Caco-2 (cell line): ENCODE results near the gene SUN1. TPM values are rescaled to one million over a fixed set of nuclear protein-coding genes. Genes with fewer than 3 reads are reported as not detected.

Source experiments
- BruUV-seq: library from RNA; stranded (reverse); fragments of 400-500 nt; replicated peaks from 2 replicates; lab custom pipeline; 2021; lab: Mats Ljungman, UMichigan
- CTCF ChIA-PET: fragments of 300-600 bp; sonication (Branson Sonifier 250); formaldehyde crosslinking; loops from one replicate; lab custom pipeline; 2022; ENCODE audit warnings: antibody characterized with exemption; lab: Charles Lee
- POLR2A ChIA-PET: fragments of 300-600 bp; sonication (Branson Sonifier 250); formaldehyde crosslinking; loops from one replicate; lab custom pipeline; 2022; ENCODE audit warnings: antibody characterized with exemption; lab: Charles Lee
- DNase-seq, 2 experiments: peaks; one replicate each; pipeline versions ENCODE4 v3.0.0 to v3.0.0-alpha.2; 2020 to 2022
- H3K27me3 ChIP-seq: replicated peaks from 2 replicates; pipeline ENCODE4 v1.6.0; 2011; ENCODE audit warnings: low read length; ENCODE audit not compliant: control insufficient read depth, insufficient read depth
- H3K36me3 ChIP-seq: 2 replicates; pipeline ENCODE4 v1.5.1; 2011; ENCODE audit warnings: low read length; ENCODE audit not compliant: control insufficient read depth, insufficient read depth
- H3K4me1 ChIP-seq: fragments of 250-450 bp; sonication (Bioruptor Pico); 2 replicates; pipeline ENCODE4 v1.5.1; 2020; ENCODE audit warnings: mild to moderate bottlenecking
- H3K4me3 ChIP-seq: 2 replicates; pipeline ENCODE4 v1.5.1; 2011; ENCODE audit warnings: low read depth, mild to moderate bottlenecking, control low read depth, low read length
- H3K9me3 ChIP-seq: fragments of 250-450 bp; sonication (Bioruptor Pico); 2 replicates; pipeline ENCODE4 v1.5.1; 2020; ENCODE audit warnings: mild to moderate bottlenecking, moderate library complexity
- H3K27ac Mint-ChIP-seq: one replicate; pipeline ENCODE4 v1.8.0; 2022; ENCODE audit warnings: mixed read lengths; ENCODE audit not compliant: unreplicated experiment
- H3K27me3 Mint-ChIP-seq: one replicate; pipeline ENCODE4 v1.8.0; 2022; ENCODE audit warnings: mixed read lengths; ENCODE audit not compliant: insufficient read depth, unreplicated experiment
- H3K36me3 Mint-ChIP-seq: one replicate; pipeline ENCODE4 v1.8.0; 2022; ENCODE audit warnings: mild to moderate bottlenecking, mixed read lengths; ENCODE audit not compliant: insufficient read depth, unreplicated experiment
- H3K4me1 Mint-ChIP-seq: one replicate; pipeline ENCODE4 v1.8.0; 2022; ENCODE audit warnings: low read depth, mixed read lengths; ENCODE audit not compliant: unreplicated experiment
- H3K4me3 Mint-ChIP-seq: one replicate; pipeline ENCODE4 v1.8.0; 2022; ENCODE audit warnings: mild to moderate bottlenecking, moderate library complexity, mixed read lengths; ENCODE audit not compliant: unreplicated experiment
- H3K9me3 Mint-ChIP-seq: one replicate; pipeline ENCODE4 v1.8.0; 2022; ENCODE audit warnings: mixed read lengths; ENCODE audit not compliant: unreplicated experiment
- CTCF ChIP-seq, 2 experiments: fragments of 200-600 bp in 1 of 2; IDR thresholded peaks; 1 replicate in 1 of 2; 2 replicates in 1 of 2; pipeline versions ENCODE4 v1.5.1 to v1.8.0; 2011 to 2022; ENCODE audit warnings: antibody characterized with exemption in 1 of 2, control low read depth in 1 of 2, inconsistent platforms in 1 of 2, low read depth in 1 of 2, low read length in 1 of 2, mild to moderate bottlenecking in 1 of 2, moderate library complexity in 1 of 2; ENCODE audit not compliant: insufficient read depth in 1 of 2, severe bottlenecking in 1 of 2, unreplicated experiment in 1 of 2
- intact Hi-C: fragments of 100-400 bp; cut with micrococcal nuclease; formaldehyde crosslinking; loops from one replicate; pipeline ENCODE4 v1.10.0; 2022; ENCODE audit not compliant: unreplicated experiment
- total RNA-seq: library from RNA; stranded (reverse); gene quantifications from 2 replicates; pipeline ENCODE4 v1.2.3, GENCODE V29; 2022

SUN1 gene
- total RNA-seq, 1 experiment from 2014 or later, result 146 TPM

GRCh38 chr7:836429-836828 lies 4.2 kb downstream of the SUN1 start:
- H3K27me3 Mint-ChIP-seq, result no peaks in the 10 kb centered on the region
- no TSS peak for BruUV-seq
- Histone ChIP-seq H3K4me1 (peaks cover 12% of the 10 kb centered on the region), H3K9me3 (no peaks in the 10 kb centered on the region), H3K27me3 (no peaks in the 10 kb centered on the region), H3K36me3 (peaks cover 5% of the 10 kb centered on the region; the same call in 1 of the 2 replicates), H3K4me3 (no peak overlapping the region)
- peaks cover 89% of the 10 kb centered on the region for H3K36me3 Mint-ChIP-seq
- peaks cover 13% of the 10 kb centered on the region for H3K4me1 Mint-ChIP-seq
- no peak overlapping the region for H3K4me3 Mint-ChIP-seq
- CTCF ChIA-PET, result interaction anchor here (0.5 to 1.9 kb wide), 9 partner anchors 10 to 511 kb away, joined by 3 to 58 read pairs (median 6); no protein-coding TSS in a partner anchor
- DNase-seq, result peak in 1 of 2 experiments; percentile 63
- peak; percentile 52 to 83 for TF ChIP-seq CTCF (IDR thresholded peaks at IDR 0.05; ENCODE audit: insufficient read depth in 1 of 2, low read depth in 1 of 2, low read length in 1 of 2, severe bottlenecking in 1 of 2, unreplicated experiment in 1 of 2)
- POLR2A ChIA-PET, result interaction anchor here (1.5 kb wide), 1 partner anchor 37 kb away, joined by 4 read pairs; no protein-coding TSS in a partner anchor
- peak overlapping the region; percentile 73 for H3K27ac Mint-ChIP-seq
- H3K9me3 Mint-ChIP-seq, result no peaks in the 10 kb centered on the region
- intact Hi-C loops, result loop anchor here (1.0 to 5.0 kb wide), 2 partner anchors 37 to 49 kb away; no protein-coding TSS in a partner anchor

GRCh38 chr7:837001-837400 lies 4.7 kb downstream of the SUN1 start:
- Histone ChIP-seq H3K27me3 (no peaks in the 10 kb centered on the region), H3K4me1 (peaks cover 6% of the 10 kb centered on the region), H3K4me3 (no peak overlapping the region), H3K9me3 (no peaks in the 10 kb centered on the region), H3K36me3 (peaks cover 5% of the 10 kb centered on the region; the same call in 1 of the 2 replicates)
- BruUV-seq, result no TSS peak
- no peaks in the 10 kb centered on the region for H3K27me3 Mint-ChIP-seq
- no peak for TF ChIP-seq CTCF (IDR thresholded peaks at IDR 0.05; ENCODE audit: insufficient read depth in 1 of 2, low read depth in 1 of 2, low read length in 1 of 2, severe bottlenecking in 1 of 2, unreplicated experiment in 1 of 2)
- DNase-seq, result no peak
- H3K4me3 Mint-ChIP-seq, result no peak overlapping the region
- H3K27ac Mint-ChIP-seq, result peak overlapping the region; percentile 73
- intact Hi-C loops, result loop anchor here (5.0 kb wide), 1 partner anchor 50 kb away; no protein-coding TSS in a partner anchor
- H3K36me3 Mint-ChIP-seq, result peaks cover 89% of the 10 kb centered on the region
- POLR2A ChIA-PET, result interaction anchor here (1.5 kb wide), 1 partner anchor 36 kb away, joined by 4 read pairs; no protein-coding TSS in a partner anchor
- peaks cover 13% of the 10 kb centered on the region for H3K4me1 Mint-ChIP-seq
- no peaks in the 10 kb centered on the region for H3K9me3 Mint-ChIP-seq
- CTCF ChIA-PET, result interaction anchor here (0.8 to 1.9 kb wide), 5 partner anchors 10 to 37 kb away, joined by 3 to 58 read pairs (median 8); no protein-coding TSS in a partner anchor

GRCh38 chr7:840001-840600 lies 7.8 kb downstream of the SUN1 start:
- no peak for DNase-seq
- Mint-ChIP-seq H3K9me3 (no peaks in the 10 kb centered on the region), H3K27ac (no peak overlapping the region), H3K36me3 (peaks cover 88% of the 10 kb centered on the region), H3K4me1 (peaks cover 13% of the 10 kb centered on the region), H3K4me3 (no peak overlapping the region), H3K27me3 (no peaks in the 10 kb centered on the region)
- no peak overlapping the region for H3K4me3 ChIP-seq
- H3K4me1 ChIP-seq, result no peaks in the 10 kb centered on the region
- ChIA-PET CTCF (interaction anchor here (0.6 kb wide), 1 partner anchor 45 kb away, joined by 4 read pairs; no protein-coding TSS in a partner anchor), POLR2A (no interaction called here)
- H3K27me3 ChIP-seq, result no peaks in the 10 kb centered on the region
- no peaks in the 10 kb centered on the region for H3K9me3 ChIP-seq
- intact Hi-C loops, result no loop called here
- TF ChIP-seq CTCF (IDR thresholded peaks at IDR 0.05; ENCODE audit: insufficient read depth in 1 of 2, low read depth in 1 of 2, low read length in 1 of 2, severe bottlenecking in 1 of 2, unreplicated experiment in 1 of 2), result no peak
- peaks cover 6% of the 10 kb centered on the region; the same call in 1 of the 2 replicates for H3K36me3 ChIP-seq
- no TSS peak for BruUV-seq
